Cardiac fibroblast (primary cell): Measurements from ENCODE around the gene EED.

Experiments used
- DNase-seq, 2 donors: peaks; one replicate each; pipeline versions ENCODE4 v3.0.0 to v3.0.0-alpha.2; 2010; ENCODE audit warnings: low read depth in 2 of 2
- H3K4me3 ChIP-seq, 2 donors: replicated peaks in 1 of 2; 1 replicate in 1 of 2; 2 replicates in 1 of 2; pipeline ENCODE4 v1.5.1; 2011; ENCODE audit warnings: low read depth in 2 of 2, low read length in 2 of 2, mild to moderate bottlenecking in 2 of 2, moderate library complexity in 1 of 2
- CTCF ChIP-seq: IDR thresholded peaks from one replicate; pipeline ENCODE4 v1.5.1; 2011; ENCODE audit warnings: low read depth, mild to moderate bottlenecking, low read length, inconsistent platforms

The EED gene

DNA sequence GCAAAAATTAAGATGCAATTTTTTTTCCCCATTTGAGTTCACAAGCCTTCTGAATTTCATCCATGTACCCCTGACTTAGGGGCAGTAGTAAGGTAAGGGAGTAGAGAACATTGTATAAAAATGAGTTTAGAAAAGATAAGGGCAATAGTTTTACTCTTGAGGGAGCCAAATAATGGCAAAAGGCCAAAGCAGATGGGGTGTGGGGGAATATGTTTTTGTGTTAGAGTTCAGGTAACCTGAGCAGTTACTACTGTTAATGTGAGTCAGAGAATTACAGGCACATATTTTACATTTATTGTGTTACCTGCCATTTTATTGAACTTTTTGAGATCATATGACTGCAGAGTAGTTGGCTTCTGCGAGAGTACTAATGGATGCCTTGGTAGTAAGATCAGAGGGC, 3.1 kb downstream of the EED start:
- TF ChIP-seq CTCF, result no peak
- no peak overlapping the region for H3K4me3 ChIP-seq
- DNase-seq, result no peak

DNA sequence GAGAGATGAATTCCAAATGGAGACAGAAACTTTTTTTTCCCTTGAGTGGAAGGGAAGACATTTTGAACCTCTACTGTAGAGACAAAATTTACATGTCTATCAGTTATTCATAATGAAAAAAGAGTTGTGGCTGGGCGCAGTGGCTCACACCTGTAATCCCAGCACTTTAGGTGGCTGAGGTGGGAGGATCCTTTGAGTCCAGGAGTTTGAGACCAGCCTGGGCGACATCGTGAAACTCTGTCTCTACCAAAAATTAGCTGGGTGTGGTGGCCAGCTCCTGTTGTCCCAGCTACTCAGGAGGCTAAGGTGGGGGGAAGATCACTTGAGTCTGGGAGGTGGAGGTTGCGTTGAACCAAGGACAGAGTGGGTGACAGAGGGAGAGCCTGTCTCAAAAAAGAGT, 4.1 kb downstream of the EED start:
- no peak for TF ChIP-seq CTCF
- no peak for DNase-seq
- H3K4me3 ChIP-seq, result no peak overlapping the region

DNA sequence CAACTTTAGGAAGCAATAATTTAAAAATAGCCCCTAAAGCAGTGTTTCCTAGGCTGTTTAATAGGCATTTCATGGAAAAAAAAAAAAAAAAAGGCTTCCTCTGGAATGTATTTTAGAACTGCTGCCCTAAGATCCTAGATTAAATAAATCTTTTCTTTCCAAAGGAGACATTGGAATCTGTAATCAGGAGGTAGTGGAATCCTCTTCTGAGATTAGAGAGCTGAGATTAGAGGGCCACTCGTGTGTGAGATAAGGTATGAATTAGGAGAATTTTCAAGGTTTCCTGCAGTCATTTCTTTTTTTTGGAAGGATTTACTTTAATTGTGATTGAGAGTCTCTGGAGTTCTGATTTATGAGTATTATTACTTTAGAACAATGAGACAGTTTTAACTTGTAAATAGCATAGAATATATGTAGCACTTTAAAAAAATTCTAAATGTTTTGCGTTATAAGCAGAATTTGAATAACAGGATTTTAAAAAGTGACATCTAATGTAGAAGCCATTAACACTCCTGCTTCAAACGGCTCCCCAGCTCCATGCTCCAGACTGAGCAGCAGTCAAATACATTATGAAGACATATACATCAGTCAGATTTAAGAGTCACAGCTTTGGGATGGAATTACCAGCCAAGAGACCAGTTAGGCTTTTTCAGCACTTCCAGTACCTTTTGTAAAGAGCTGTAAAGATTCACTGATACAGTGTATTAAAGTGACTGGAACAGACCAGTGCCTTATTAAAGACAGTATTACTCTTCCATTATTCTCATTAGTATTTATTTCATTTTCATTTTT, 5.0 kb downstream of the EED start:
- no peak for TF ChIP-seq CTCF
- DNase-seq, result peak in 1 of 2 donors; percentile 10
- H3K4me3 ChIP-seq, result no peak overlapping the region

DNA sequence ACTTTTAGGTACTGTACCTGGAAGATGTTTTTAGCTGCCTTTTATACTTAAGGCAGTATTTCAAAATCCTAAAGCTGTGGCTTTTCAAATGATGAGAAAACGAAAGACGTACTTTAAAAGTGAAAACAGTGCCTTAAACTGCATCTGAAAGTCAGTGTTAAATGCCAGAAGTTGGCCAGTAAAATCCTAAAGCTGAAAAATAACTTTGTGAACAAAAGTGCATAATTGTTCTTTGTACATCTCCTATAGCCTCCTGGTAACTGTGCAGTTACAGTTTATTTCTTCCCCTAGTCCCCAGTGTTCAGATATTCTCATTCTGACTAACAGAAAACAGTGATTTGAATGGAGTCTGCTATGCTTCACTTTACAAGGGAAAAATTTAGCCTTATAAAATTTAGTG, 6.8 kb downstream of the EED start:
- H3K4me3 ChIP-seq, result no peak overlapping the region
- TF ChIP-seq CTCF, result no peak
- no peak for DNase-seq

DNA sequence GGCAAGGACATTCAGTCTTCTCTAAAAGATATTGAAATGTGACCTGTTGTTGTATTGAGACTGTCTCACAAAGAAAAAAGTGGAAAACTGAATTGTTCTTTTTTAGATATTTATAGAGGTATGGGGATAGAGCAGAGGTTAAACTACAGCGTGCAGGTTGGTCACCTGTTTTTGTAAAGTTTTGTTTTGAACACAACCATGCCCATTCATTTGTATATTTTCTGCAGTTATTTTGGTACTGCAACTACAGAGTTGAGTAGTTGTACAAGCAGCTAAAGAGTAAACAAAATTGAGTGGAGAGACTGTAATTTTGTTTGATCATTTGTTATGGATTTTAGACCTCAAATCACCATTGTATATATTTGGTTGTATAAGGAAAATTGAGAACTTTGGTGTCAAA, 11.3 kb downstream of the EED start:
- DNase-seq, result no peak
- no peak for TF ChIP-seq CTCF
- no peak overlapping the region for H3K4me3 ChIP-seq

DNA sequence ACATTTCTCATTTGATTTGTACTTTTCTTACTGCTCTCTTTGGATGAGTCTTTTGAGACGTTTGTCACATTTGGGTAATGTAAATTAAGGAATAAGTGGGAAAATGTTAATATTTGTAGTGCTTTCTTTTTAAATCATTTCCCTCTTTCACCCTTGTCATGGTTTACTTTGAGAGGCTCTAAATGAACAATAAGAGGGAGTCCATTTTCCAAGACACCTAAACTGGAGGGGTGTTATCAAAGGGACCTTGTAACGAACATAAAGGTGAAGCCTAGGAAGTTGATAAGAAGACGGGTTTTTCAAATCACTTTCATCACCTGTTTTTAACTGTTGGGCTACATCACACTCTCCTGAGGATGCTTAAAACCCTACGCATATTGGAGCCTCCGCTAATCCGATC, 12.1 kb downstream of the EED start:
- no peak overlapping the region for H3K4me3 ChIP-seq
- DNase-seq, result no peak
- no peak for TF ChIP-seq CTCF

- DNase-seq, result no peak
- no peak for TF ChIP-seq CTCF
- H3K4me3 ChIP-seq, result no peak overlapping the region
These were observed 12.9 kb downstream of the EED start for GRCh38 chr11:86257446-86257845.
